HepG2 (cell line): ENCODE data around the gene PIK3R3. TPM values are rescaled to one million over a fixed set of nuclear protein-coding genes. Genes with fewer than 3 reads are reported as not detected.

Source experiments
- DMAP1 ChIP-seq: IDR thresholded peaks from 2 replicates; pipeline ENCODE4 v1.6.1; 2016
- FOXM1 ChIP-seq: sonication (generic); formaldehyde crosslinking; IDR thresholded peaks from 2 replicates; pipeline ENCODE4 v1.5.0; 2020; ENCODE audit warnings: missing genetic modification reagents
- GTF3A ChIP-seq: sonication (generic); formaldehyde crosslinking; conservative IDR thresholded peaks from 2 replicates; pipeline ENCODE4 v1.4.0; 2020; ENCODE audit warnings: mild to moderate bottlenecking, missing genetic modification reagents
- HDAC1 ChIP-seq: sonication (generic); formaldehyde crosslinking; IDR thresholded peaks from 2 replicates; pipeline ENCODE4 v1.5.1; 2020; ENCODE audit warnings: mild to moderate bottlenecking, missing genetic modification reagents
- JUNB ChIP-seq: sonication (generic); formaldehyde crosslinking; IDR thresholded peaks from 2 replicates; pipeline ENCODE4 v1.8.0; 2022; ENCODE audit warnings: missing genetic modification reagents, mild to moderate bottlenecking, borderline replicate concordance
- KAT8 ChIP-seq: IDR thresholded peaks from 2 replicates; pipeline ENCODE4 v1.6.1; 2016; ENCODE audit warnings: missing genetic modification reagents, missing compliant biosample characterization
- NR1H2 ChIP-seq: sonication (generic); formaldehyde crosslinking; IDR thresholded peaks from 2 replicates; pipeline ENCODE4 v1.8.1; 2022; ENCODE audit warnings: low read depth, missing genetic modification reagents, borderline replicate concordance
- NRL ChIP-seq: sonication (generic); formaldehyde crosslinking; IDR thresholded peaks from 2 replicates; pipeline ENCODE4 v1.5.0; 2020; ENCODE audit warnings: missing genetic modification reagents, mild to moderate bottlenecking, moderate library complexity, borderline replicate concordance
- RBM22 ChIP-seq: fragments of 200-400 bp; formaldehyde crosslinking; optimal IDR thresholded peaks from 2 replicates; pipeline ENCODE3; 2017; ENCODE audit warnings: mild to moderate bottlenecking, low read length, moderate library complexity
- SNAI1 ChIP-seq: sonication (generic); formaldehyde crosslinking; IDR thresholded peaks from 2 replicates; pipeline ENCODE4 v1.5.0; 2020; ENCODE audit warnings: mild to moderate bottlenecking, missing genetic modification reagents, borderline replicate concordance
- SRSF4 ChIP-seq: fragments of 200-400 bp; formaldehyde crosslinking; IDR thresholded peaks from one replicate; pipeline ENCODE4 v1.6.1; 2018; ENCODE audit warnings: mild to moderate bottlenecking, low read depth, low read length, moderate library complexity; ENCODE audit not compliant: poor library complexity, severe bottlenecking
- SYNCRIP ChIP-seq: fragments of 200-400 bp; formaldehyde crosslinking; IDR thresholded peaks from 2 replicates; pipeline ENCODE4 v1.6.1; 2018; ENCODE audit warnings: mild to moderate bottlenecking, low read depth, low read length; ENCODE audit not compliant: insufficient read depth
- TARDBP ChIP-seq: sonication (generic); formaldehyde crosslinking; IDR thresholded peaks from 2 replicates; pipeline ENCODE4 v1.8.0; 2022; ENCODE audit warnings: mild to moderate bottlenecking, missing genetic modification reagents
- TBX2 ChIP-seq: sonication (generic); formaldehyde crosslinking; IDR thresholded peaks from 2 replicates; pipeline ENCODE4 v1.5.0; 2020; ENCODE audit warnings: missing genetic modification reagents, mild to moderate bottlenecking, borderline replicate concordance
- WIZ ChIP-seq: sonication (generic); formaldehyde crosslinking; IDR thresholded peaks from 2 replicates; pipeline ENCODE4 v1.5.1; 2020; ENCODE audit warnings: mild to moderate bottlenecking, missing genetic modification reagents
- ZBTB38 ChIP-seq: sonication (generic); formaldehyde crosslinking; IDR thresholded peaks from 2 replicates; pipeline ENCODE4 v1.5.1; 2020; ENCODE audit warnings: mild to moderate bottlenecking, missing genetic modification reagents
- ZBTB8A ChIP-seq: sonication (generic); formaldehyde crosslinking; IDR thresholded peaks from 2 replicates; pipeline ENCODE4 v1.4.0; 2020; ENCODE audit warnings: mild to moderate bottlenecking, low read depth, missing genetic modification reagents, borderline replicate concordance
- ZMYM2 ChIP-seq: sonication (generic); formaldehyde crosslinking; IDR thresholded peaks from 2 replicates; pipeline ENCODE4 v1.8.0; 2022; ENCODE audit warnings: mild to moderate bottlenecking, missing genetic modification reagents
- ZNF10 ChIP-seq: sonication (generic); formaldehyde crosslinking; IDR thresholded peaks from 2 replicates; pipeline ENCODE4 v1.4.0; 2020; ENCODE audit warnings: mild to moderate bottlenecking, low read depth, missing genetic modification reagents, borderline replicate concordance
- ZNF343 ChIP-seq: sonication (generic); formaldehyde crosslinking; IDR thresholded peaks from 2 replicates; pipeline ENCODE4 v1.4.0; 2020; ENCODE audit warnings: mild to moderate bottlenecking, missing genetic modification reagents
- ZNF557 ChIP-seq: sonication (generic); formaldehyde crosslinking; IDR thresholded peaks from 2 replicates; pipeline ENCODE4 v1.4.0; 2020; ENCODE audit warnings: missing genetic modification reagents
- ZNF577 ChIP-seq: sonication (generic); formaldehyde crosslinking; IDR thresholded peaks from 2 replicates; pipeline ENCODE4 v1.4.0; 2020; ENCODE audit warnings: mild to moderate bottlenecking, low read depth, missing genetic modification reagents, borderline replicate concordance
- ZNF709 ChIP-seq: sonication (generic); formaldehyde crosslinking; IDR thresholded peaks from 2 replicates; pipeline ENCODE4 v1.5.0; 2020; ENCODE audit warnings: mild to moderate bottlenecking, missing genetic modification reagents
- ZNF839 ChIP-seq: sonication (generic); formaldehyde crosslinking; IDR thresholded peaks from 2 replicates; pipeline ENCODE4 v1.4.0; 2020; ENCODE audit warnings: missing genetic modification reagents, mild to moderate bottlenecking, borderline replicate concordance
- polyA plus RNA-seq, 8 experiments: library from polyadenylated mRNA; depleted of rRNA in 3 of 8; stranded (reverse) in 7 of 8; unstranded in 1 of 8; fragments of >200 nt; fragmentation: Illumina TruSeq in 4 of 8; extraction: Trizol in 4 of 8; gene quantifications; 2 replicates each; pipeline versions ENCODE4 v1.2.1 to v1.2.3, GENCODE V29; 2011 to 2016; ENCODE audit warnings: low read depth in 4 of 8, missing spikeins in 1 of 8, mixed read lengths in 1 of 8; ENCODE audit not compliant: insufficient read depth in 1 of 8
- total RNA-seq, 5 experiments: library from RNA; depleted of rRNA; stranded (reverse); fragments of >200 nt; fragmentation: Illumina TruSeq; extraction: Trizol; gene quantifications; 2 replicates each; pipeline ENCODE4 v1.2.3, GENCODE V29; 2016; ENCODE audit warnings: low read depth in 1 of 5
- TF ChIP-seq, protein P1 (sequence below): sonication (generic); formaldehyde crosslinking; IDR thresholded peaks from 2 replicates; pipeline ENCODE4 v1.4.0; 2020; ENCODE audit warnings: missing genetic modification reagents
- TF ChIP-seq, protein P2 (sequence below): fragments of 450-650 bp; IDR thresholded peaks from 2 replicates; pipeline ENCODE4 v1.6.1; 2017
- TF ChIP-seq, protein P3 (sequence below): sonication (generic); formaldehyde crosslinking; IDR thresholded peaks from 2 replicates; pipeline ENCODE4 v1.4.0; 2020; ENCODE audit warnings: missing genetic modification reagents

PIK3R3 gene
- total and polyA plus RNA-seq, 2 of the 13 experiments (the other 11 are each of a cell fraction or from before 2014, with no cell fraction given) = 0.37 to 6.9 TPM

DNA sequence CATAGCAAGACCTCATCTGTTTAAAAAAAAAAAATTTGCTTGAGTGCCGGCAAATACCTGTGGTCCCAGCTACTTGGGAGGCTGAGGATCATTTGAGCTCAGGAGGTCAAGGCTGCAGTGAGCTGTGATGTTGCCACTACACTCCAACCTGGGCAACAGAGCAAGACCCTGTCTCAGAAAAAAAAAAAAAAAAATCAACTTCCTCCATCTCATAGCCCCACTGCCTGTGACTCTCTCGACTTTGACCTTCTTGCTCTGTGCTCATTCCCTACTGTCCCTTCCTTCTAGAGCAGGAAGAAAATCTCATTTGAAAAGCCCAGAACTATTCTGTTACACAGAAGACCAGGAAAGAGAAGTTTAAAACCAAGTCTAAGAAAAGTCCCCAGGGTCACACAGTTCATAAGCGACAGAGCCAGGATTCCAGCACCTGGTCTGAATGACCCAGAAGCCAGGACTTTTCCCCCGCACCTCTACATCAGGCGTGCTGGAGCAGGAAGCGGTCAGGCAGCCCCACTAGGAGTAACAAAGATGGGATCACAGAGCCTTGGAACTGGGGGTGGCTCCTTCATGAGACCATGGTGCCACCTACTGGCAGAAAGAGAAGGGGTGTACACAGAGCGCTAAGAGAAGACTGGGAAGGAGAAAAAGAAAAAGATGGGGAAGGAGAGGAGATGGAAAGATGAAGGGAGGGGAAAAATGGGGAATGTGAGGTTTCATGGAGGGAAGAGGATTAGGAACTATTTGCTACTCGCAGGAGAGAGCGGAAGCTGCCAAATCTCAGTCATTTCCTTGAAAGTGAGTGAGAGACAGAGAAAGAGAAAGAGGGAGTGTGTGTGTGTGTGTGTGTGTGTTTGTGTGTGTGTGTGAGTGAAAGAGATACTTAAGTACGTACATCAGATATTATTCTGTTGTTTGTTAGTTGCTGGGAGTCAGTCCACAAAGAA lies 47.0 kb upstream of the PIK3R3 start (continued):
- TF ChIP-seq ZBTB8A (CRISPR knock-in tag) (no peak), FOXM1 (CRISPR knock-in tag) (no peak), TBX2 (CRISPR knock-in tag) (no peak), SRSF4 (no peak), KAT8 (CRISPR knock-in tag) (no peak), RBM22 (no peak), HDAC1 (0 out of 2 replicates have a peak, but pooled peaks have one; percentile 19), DMAP1 (CRISPR knock-in tag) (no peak), ZNF557 (CRISPR knock-in tag) (no peak), ZNF10 (no peak), WIZ (CRISPR knock-in tag) (no peak), ZNF577 (CRISPR knock-in tag) (no peak), ZNF343 (CRISPR knock-in tag) (0 out of 2 replicates have a peak, but pooled peaks have one; percentile 43), ZNF839 (no peak), TARDBP (CRISPR knock-in tag) (no peak), GTF3A (no peak), NRL (CRISPR knock-in tag) (no peak), ZNF709 (no peak), SNAI1 (no peak), ZBTB38 (CRISPR knock-in tag) (no peak), JUNB (0 out of 2 replicates have a peak, but pooled peaks have one; percentile 38), NR1H2 (CRISPR knock-in tag) (no peak), SYNCRIP (no peak), ZMYM2 (CRISPR knock-in tag) (no peak)
- TF ChIP-seq, protein P1, sequence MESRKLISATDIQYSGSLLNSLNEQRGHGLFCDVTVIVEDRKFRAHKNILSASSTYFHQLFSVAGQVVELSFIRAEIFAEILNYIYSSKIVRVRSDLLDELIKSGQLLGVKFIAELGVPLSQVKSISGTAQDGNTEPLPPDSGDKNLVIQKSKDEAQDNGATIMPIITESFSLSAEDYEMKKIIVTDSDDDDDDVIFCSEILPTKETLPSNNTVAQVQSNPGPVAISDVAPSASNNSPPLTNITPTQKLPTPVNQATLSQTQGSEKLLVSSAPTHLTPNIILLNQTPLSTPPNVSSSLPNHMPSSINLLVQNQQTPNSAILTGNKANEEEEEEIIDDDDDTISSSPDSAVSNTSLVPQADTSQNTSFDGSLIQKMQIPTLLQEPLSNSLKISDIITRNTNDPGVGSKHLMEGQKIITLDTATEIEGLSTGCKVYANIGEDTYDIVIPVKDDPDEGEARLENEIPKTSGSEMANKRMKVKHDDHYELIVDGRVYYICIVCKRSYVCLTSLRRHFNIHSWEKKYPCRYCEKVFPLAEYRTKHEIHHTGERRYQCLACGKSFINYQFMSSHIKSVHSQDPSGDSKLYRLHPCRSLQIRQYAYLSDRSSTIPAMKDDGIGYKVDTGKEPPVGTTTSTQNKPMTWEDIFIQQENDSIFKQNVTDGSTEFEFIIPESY (CRISPR knock-in tag) = no peak
- TF ChIP-seq, protein P2, sequence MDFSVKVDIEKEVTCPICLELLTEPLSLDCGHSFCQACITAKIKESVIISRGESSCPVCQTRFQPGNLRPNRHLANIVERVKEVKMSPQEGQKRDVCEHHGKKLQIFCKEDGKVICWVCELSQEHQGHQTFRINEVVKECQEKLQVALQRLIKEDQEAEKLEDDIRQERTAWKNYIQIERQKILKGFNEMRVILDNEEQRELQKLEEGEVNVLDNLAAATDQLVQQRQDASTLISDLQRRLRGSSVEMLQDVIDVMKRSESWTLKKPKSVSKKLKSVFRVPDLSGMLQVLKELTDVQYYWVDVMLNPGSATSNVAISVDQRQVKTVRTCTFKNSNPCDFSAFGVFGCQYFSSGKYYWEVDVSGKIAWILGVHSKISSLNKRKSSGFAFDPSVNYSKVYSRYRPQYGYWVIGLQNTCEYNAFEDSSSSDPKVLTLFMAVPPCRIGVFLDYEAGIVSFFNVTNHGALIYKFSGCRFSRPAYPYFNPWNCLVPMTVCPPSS = no peak
- TF ChIP-seq, protein P3, sequence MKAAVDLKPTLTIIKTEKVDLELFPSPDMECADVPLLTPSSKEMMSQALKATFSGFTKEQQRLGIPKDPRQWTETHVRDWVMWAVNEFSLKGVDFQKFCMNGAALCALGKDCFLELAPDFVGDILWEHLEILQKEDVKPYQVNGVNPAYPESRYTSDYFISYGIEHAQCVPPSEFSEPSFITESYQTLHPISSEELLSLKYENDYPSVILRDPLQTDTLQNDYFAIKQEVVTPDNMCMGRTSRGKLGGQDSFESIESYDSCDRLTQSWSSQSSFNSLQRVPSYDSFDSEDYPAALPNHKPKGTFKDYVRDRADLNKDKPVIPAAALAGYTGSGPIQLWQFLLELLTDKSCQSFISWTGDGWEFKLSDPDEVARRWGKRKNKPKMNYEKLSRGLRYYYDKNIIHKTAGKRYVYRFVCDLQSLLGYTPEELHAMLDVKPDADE (CRISPR knock-in tag) = no peak
